ENCODE data around the gene SFTPD.

The SFTPD gene

DNA sequence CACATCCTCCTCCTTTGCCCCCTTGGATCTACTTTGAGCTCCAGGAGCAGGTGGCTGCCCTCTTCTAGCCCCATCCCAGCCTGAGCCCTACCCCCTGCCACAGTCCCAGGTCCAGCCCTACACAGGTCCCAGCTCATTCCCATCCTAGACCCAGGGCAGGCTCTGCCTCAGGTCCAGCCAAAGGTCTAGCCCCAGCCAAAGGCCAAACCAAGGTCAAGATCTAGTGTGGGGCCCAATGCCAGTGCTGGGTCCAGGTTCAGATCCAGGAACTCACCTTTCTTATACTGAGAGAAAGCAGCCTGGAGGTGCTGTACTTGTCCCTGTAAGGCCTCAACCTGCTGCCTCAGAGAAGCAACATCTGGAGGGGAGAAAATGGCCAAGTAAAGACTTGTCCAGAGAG, 8.5 kb downstream of the SFTPD start:
- Histone ChIP-seq H3K4me1 (ENCODE audit: low read length) (no peaks in the 10 kb centered on the region), H3K4me3 (ENCODE audit: low read length) (no peak overlapping the region), H3K27me3 (replicated peaks; ENCODE audit: insufficient read depth, low read length) (no peaks in the 10 kb centered on the region), H3K27ac (ENCODE audit: low read length) (no peak overlapping the region), H3K36me3 (replicated peaks; ENCODE audit: insufficient read depth, low read length) (no peaks in the 10 kb centered on the region), H3K4me2 (ENCODE audit: low read depth, low read length) (no peak overlapping the region), H3K9ac (ENCODE audit: low read length) (no peak overlapping the region), H2AFZ (ENCODE audit: low read length) (no peak overlapping the region), H3K9me2 (replicated peaks; ENCODE audit: insufficient read depth, low read length) (no peaks in the 10 kb centered on the region), H3F3A (ENCODE audit: insufficient read depth, low read length) (no peaks in the 10 kb centered on the region), H3K9me3 (replicated peaks; ENCODE audit: insufficient read depth, low read length) (no peaks in the 10 kb centered on the region), H4K20me1 (ENCODE audit: insufficient read depth, low read length) (no peaks in the 10 kb centered on the region), H3K79me2 (ENCODE audit: low read length) (no peaks in the 10 kb centered on the region)
- DNase-seq = no peak
- TF ChIP-seq, protein P1, sequence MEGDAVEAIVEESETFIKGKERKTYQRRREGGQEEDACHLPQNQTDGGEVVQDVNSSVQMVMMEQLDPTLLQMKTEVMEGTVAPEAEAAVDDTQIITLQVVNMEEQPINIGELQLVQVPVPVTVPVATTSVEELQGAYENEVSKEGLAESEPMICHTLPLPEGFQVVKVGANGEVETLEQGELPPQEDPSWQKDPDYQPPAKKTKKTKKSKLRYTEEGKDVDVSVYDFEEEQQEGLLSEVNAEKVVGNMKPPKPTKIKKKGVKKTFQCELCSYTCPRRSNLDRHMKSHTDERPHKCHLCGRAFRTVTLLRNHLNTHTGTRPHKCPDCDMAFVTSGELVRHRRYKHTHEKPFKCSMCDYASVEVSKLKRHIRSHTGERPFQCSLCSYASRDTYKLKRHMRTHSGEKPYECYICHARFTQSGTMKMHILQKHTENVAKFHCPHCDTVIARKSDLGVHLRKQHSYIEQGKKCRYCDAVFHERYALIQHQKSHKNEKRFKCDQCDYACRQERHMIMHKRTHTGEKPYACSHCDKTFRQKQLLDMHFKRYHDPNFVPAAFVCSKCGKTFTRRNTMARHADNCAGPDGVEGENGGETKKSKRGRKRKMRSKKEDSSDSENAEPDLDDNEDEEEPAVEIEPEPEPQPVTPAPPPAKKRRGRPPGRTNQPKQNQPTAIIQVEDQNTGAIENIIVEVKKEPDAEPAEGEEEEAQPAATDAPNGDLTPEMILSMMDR (IDR thresholded peaks at IDR 0.05; ENCODE audit: low read length) = no peak
- TF ChIP-seq EZH2phosphoT487 (IDR thresholded peaks at IDR 0.05; ENCODE audit: low read length) (no peak), EZH2 (optimal IDR thresholded peaks at IDR 0.05; ENCODE audit: low read depth, low read length) (no peak)

DNA sequence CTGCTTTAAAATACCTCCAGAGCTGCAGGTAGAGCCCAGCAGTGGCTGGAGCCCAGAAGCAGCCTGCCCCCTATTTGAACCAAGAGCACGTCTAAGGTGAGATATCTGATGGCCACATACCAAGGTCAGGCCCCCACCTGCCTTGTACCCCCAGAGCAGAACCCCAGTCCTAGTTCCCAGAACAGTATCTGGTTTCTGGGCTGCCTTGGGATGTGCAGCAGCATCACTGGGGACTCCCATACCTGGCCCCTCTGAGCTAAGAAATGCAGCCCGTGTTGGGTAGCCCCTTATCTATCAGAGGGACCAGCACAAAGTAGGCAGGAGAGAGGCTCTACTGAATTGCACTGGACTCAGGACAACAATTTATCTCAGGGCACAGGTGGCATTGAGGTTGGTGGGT, 8.9 kb downstream of the SFTPD start:
- Histone ChIP-seq H2AFZ (ENCODE audit: low read length) (no peak overlapping the region), H3K79me2 (ENCODE audit: low read length) (no peaks in the 10 kb centered on the region), H3K4me3 (ENCODE audit: low read length) (no peak overlapping the region), H3K27me3 (replicated peaks; ENCODE audit: insufficient read depth, low read length) (no peaks in the 10 kb centered on the region), H3K4me2 (ENCODE audit: low read depth, low read length) (no peak overlapping the region), H3K9me3 (replicated peaks; ENCODE audit: insufficient read depth, low read length) (no peaks in the 10 kb centered on the region), H3K27ac (ENCODE audit: low read length) (no peak overlapping the region), H3F3A (ENCODE audit: insufficient read depth, low read length) (no peaks in the 10 kb centered on the region), H3K36me3 (replicated peaks; ENCODE audit: insufficient read depth, low read length) (no peaks in the 10 kb centered on the region), H3K9ac (ENCODE audit: low read length) (no peak overlapping the region), H3K9me2 (replicated peaks; ENCODE audit: insufficient read depth, low read length) (no peaks in the 10 kb centered on the region), H3K4me1 (ENCODE audit: low read length) (no peaks in the 10 kb centered on the region), H4K20me1 (ENCODE audit: insufficient read depth, low read length) (no peaks in the 10 kb centered on the region)
- DNase-seq = no peak
- TF ChIP-seq EZH2 (optimal IDR thresholded peaks at IDR 0.05; ENCODE audit: low read depth, low read length) = no peak
- TF ChIP-seq, protein P1 (IDR thresholded peaks at IDR 0.05; ENCODE audit: low read length) = no peak
- no peak for TF ChIP-seq EZH2phosphoT487 (IDR thresholded peaks at IDR 0.05; ENCODE audit: low read length)

DNA sequence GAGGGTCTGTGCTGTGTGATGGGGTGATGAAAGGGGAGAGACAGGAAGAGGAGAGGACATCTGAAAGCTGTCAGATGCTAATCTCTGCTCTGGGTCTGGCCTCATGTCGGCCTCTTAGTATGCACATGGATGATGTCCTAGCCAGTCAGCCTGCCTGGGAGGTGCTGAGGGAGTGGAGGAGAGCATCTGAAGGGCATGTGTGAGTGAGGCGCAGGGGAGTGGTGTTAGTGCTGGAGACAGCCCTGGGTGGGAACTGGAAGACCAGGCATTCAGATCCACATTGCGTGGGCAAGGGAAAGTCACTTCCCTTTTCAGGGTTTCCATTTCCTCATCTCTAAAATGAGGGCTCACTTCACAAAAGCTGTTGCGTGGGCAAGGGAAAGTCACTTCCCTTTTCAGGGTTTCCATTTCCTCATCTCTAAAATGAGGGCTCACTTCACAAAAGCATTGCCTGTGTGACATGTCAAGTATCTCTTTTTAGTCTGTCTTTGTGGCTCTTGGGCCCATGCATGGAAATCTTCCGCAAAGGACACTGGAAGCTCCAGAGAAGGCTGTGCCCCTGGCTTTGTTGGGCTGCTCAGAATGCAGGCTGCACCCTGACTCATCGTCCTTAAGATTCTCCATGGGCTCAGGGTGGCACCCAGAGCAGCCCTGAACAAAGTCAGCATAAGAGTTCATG, 10.0 kb downstream of the SFTPD start:
- Histone ChIP-seq H3K4me2 (ENCODE audit: low read depth, low read length) (no peak overlapping the region), H3K4me1 (ENCODE audit: low read length) (no peaks in the 10 kb centered on the region), H3F3A (ENCODE audit: insufficient read depth, low read length) (no peaks in the 10 kb centered on the region), H3K79me2 (ENCODE audit: low read length) (no peaks in the 10 kb centered on the region), H3K9me3 (replicated peaks; ENCODE audit: insufficient read depth, low read length) (no peaks in the 10 kb centered on the region), H3K9ac (ENCODE audit: low read length) (no peak overlapping the region), H3K9me2 (replicated peaks; ENCODE audit: insufficient read depth, low read length) (no peaks in the 10 kb centered on the region), H3K27me3 (replicated peaks; ENCODE audit: insufficient read depth, low read length) (no peaks in the 10 kb centered on the region), H2AFZ (ENCODE audit: low read length) (no peak overlapping the region), H4K20me1 (ENCODE audit: insufficient read depth, low read length) (no peaks in the 10 kb centered on the region), H3K4me3 (ENCODE audit: low read length) (no peak overlapping the region), H3K36me3 (replicated peaks; ENCODE audit: insufficient read depth, low read length) (no peaks in the 10 kb centered on the region), H3K27ac (ENCODE audit: low read length) (no peak overlapping the region)
- TF ChIP-seq, protein P1 (IDR thresholded peaks at IDR 0.05; ENCODE audit: low read length) = no peak
- TF ChIP-seq EZH2 (optimal IDR thresholded peaks at IDR 0.05; ENCODE audit: low read depth, low read length) = no peak
- TF ChIP-seq EZH2phosphoT487 (IDR thresholded peaks at IDR 0.05; ENCODE audit: low read length) = no peak
- no peak for DNase-seq
